Upper lobe of left lung (tissue), 6 donors: ENCODE measurements around the gene GP1BB. TPM values are rescaled to one million over a fixed set of nuclear protein-coding genes. Genes with fewer than 3 reads are reported as not detected.

Experiments
- ATAC-seq, 2 donors: fragments of 200-7000 bp; cut with Tn5 transposase; one replicate each; pipeline ENCODE4 v1.9.1; 2022; ENCODE audit warnings: mild to moderate bottlenecking in 2 of 2, moderate library complexity in 2 of 2; ENCODE audit not compliant: low FRiP score in 2 of 2
- DNase-seq, 2 donors: peaks; one replicate each; pipeline ENCODE4 v3.0.0-alpha.2; 2019 to 2020
- H3K27ac ChIP-seq, 4 donors: fragments of 200-600 bp; sonication (generic); one replicate each; pipeline ENCODE4 v1.5.1; 2016 to 2019
- H3K27me3 ChIP-seq, 4 donors: fragments of 200-600 bp; sonication (generic); one replicate each; pipeline ENCODE4 v1.5.1; 2017 to 2019
- H3K36me3 ChIP-seq, 4 donors: fragments of 200-600 bp; sonication (generic); one replicate each; pipeline ENCODE4 v1.5.1; 2016 to 2019
- H3K4me1 ChIP-seq, 4 donors: fragments of 200-600 bp; sonication (generic); one replicate each; pipeline ENCODE4 v1.5.1; 2018 to 2019
- H3K4me3 ChIP-seq, 4 donors: fragments of 200-600 bp; sonication (generic); one replicate each; pipeline ENCODE4 v1.5.1; 2017 to 2019; ENCODE audit warnings: mild to moderate bottlenecking in 2 of 4, moderate library complexity in 1 of 4
- H3K9me3 ChIP-seq, 4 donors: fragments of 200-600 bp; sonication (generic); one replicate each; pipeline ENCODE4 v1.5.1; 2018 to 2019
- CTCF ChIP-seq, 6 experiments: fragments of 450-650 bp in 4 of 6; fragments of 200-600 bp in 2 of 6; sonication (generic) in 2 of 6; IDR thresholded peaks; one replicate each; pipeline ENCODE4 v1.5.1; 2016 to 2019; ENCODE audit warnings: antibody characterized with exemption in 6 of 6
- EP300 ChIP-seq, 4 donors: sonication (generic); formaldehyde crosslinking; IDR thresholded peaks; one replicate each; pipeline ENCODE4 v1.5.1; 2017; ENCODE audit warnings: antibody characterized with exemption in 4 of 4, control low read depth in 2 of 4
- POLR2A ChIP-seq, 4 donors: fragments of 450-650 bp; IDR thresholded peaks; one replicate each; pipeline ENCODE4 v1.5.1; 2016 to 2017; ENCODE audit warnings: antibody characterized with exemption in 4 of 4, mild to moderate bottlenecking in 2 of 4
- POLR2AphosphoS5 ChIP-seq, 2 donors: sonication (generic); formaldehyde crosslinking; IDR thresholded peaks; one replicate each; pipeline ENCODE4 v1.5.1; 2017; ENCODE audit warnings: antibody characterized with exemption in 2 of 2
- WGBS, 2 donors: methylation state at CpG; one replicate each; pipeline ENCODE4 v1.1.5; 2017 to 2018; 5-methylcytosine and 5-hydroxymethylcytosine counted together
- total RNA-seq, 6 donors: library from RNA; depleted of rRNA in 4 of 6; stranded (reverse); fragments of >200 nt in 4 of 6; gene quantifications; one replicate each; pipeline versions ENCODE4 v1.1.0 to v1.2.1, GENCODE V29; 2016 to 2021
- donor health status: DM: no; HTN: no; CAD: no; lungs with moderate emphysema.
- donor health status: DM: no; HTN: yes; CAD: no; lungs with severe emphysema.

GP1BB gene
- total RNA-seq, 6 donors from 2014 or later = 1.5 to 23.7 (median 6.6) TPM

- Histone ChIP-seq H3K4me3 (no peak overlapping the region), H3K9me3 (no peaks in the 10 kb centered on the region), H3K4me1 (peaks cover 0 to 9% (median 7%) of the 10 kb centered on the region in 4 donors), H3K27me3 (peaks cover 0 to 5% (median 0%) of the 10 kb centered on the region in 4 donors), H3K27ac (no peak overlapping the region), H3K36me3 (no peaks in the 10 kb centered on the region)
- peak in 1 of 2 donors; percentile 16 for ATAC-seq
- TF ChIP-seq EP300 (IDR thresholded peaks at IDR 0.05) = no peak
- TF ChIP-seq CTCF (IDR thresholded peaks at IDR 0.05) = no peak
- TF ChIP-seq POLR2AphosphoS5 (IDR thresholded peaks at IDR 0.05) = no peak
- no peak for TF ChIP-seq POLR2A (IDR thresholded peaks at IDR 0.05)
- WGBS, 2 donors = 76 to 77% methylated on average over 9 to 19 of the region's 19 CpGs
- DNase-seq = peak in 1 of 2 donors; percentile 29
Observed at GRCh38 chr22:19709063-19709769, 14.1 kb upstream of the GP1BB start.

GRCh38 chr22:19710020-19710768 lies 13.1 kb upstream of the GP1BB start:
- H3K4me3 ChIP-seq = no peak overlapping the region
- H3K36me3 ChIP-seq = no peaks in the 10 kb centered on the region
- H3K27ac ChIP-seq = no peak overlapping the region
- peaks cover 7 to 16% (median 15%) of the 10 kb centered on the region in 4 donors for H3K4me1 ChIP-seq
- no peaks in the 10 kb centered on the region for H3K9me3 ChIP-seq
- no peak for TF ChIP-seq CTCF (IDR thresholded peaks at IDR 0.05)
- no peak for TF ChIP-seq EP300 (IDR thresholded peaks at IDR 0.05)
- TF ChIP-seq POLR2A (IDR thresholded peaks at IDR 0.05) = no peak
- no peak for TF ChIP-seq POLR2AphosphoS5 (IDR thresholded peaks at IDR 0.05)
- H3K27me3 ChIP-seq = peaks cover 0 to 10% (median 0%) of the 10 kb centered on the region in 4 donors
- DNase-seq (peak in 1 of 2 donors; percentile 62), ATAC-seq (no peak)
- WGBS, 2 donors = 81 to 95% methylated on average over 8 to 19 of the region's 19 CpGs

- Histone ChIP-seq H3K27me3 (peaks cover 0 to 13% (median 0%) of the 10 kb centered on the region in 4 donors), H3K4me1 (peaks cover 7 to 18% (median 15%) of the 10 kb centered on the region in 4 donors), H3K4me3 (no peak overlapping the region), H3K9me3 (no peaks in the 10 kb centered on the region), H3K27ac (no peak overlapping the region), H3K36me3 (no peaks in the 10 kb centered on the region)
- WGBS, 2 donors = 83 to 86% methylated on average over 6 of the region's 6 CpGs
- ATAC-seq = no peak
- no peak for DNase-seq
- TF ChIP-seq EP300 (IDR thresholded peaks at IDR 0.05) (no peak), POLR2A (IDR thresholded peaks at IDR 0.05) (no peak), CTCF (IDR thresholded peaks at IDR 0.05) (no peak), POLR2AphosphoS5 (IDR thresholded peaks at IDR 0.05) (no peak)
Observed at GRCh38 chr22:19710769-19711106, 12.6 kb upstream of the GP1BB start.

GRCh38 chr22:19713245-19713644 lies 10.1 kb upstream of the GP1BB start:
- H3K27ac ChIP-seq = no peak overlapping the region
- no peaks in the 10 kb centered on the region for H3K9me3 ChIP-seq
- TF ChIP-seq POLR2AphosphoS5 (IDR thresholded peaks at IDR 0.05) (no peak), CTCF (IDR thresholded peaks at IDR 0.05) (no peak), EP300 (IDR thresholded peaks at IDR 0.05) (no peak), POLR2A (IDR thresholded peaks at IDR 0.05) (no peak)
- H3K4me3 ChIP-seq = no peak overlapping the region
- ATAC-seq (no peak), DNase-seq (peak in 1 of 2 donors; percentile 26)
- WGBS, 2 donors = 90 to 95% methylated on average over 13 of the region's 13 CpGs
- H3K4me1 ChIP-seq = peaks cover 15 to 29% (median 20%) of the 10 kb centered on the region in 4 donors
- no peaks in the 10 kb centered on the region for H3K36me3 ChIP-seq
- H3K27me3 ChIP-seq = peaks cover 0 to 13% (median under 1%) of the 10 kb centered on the region in 4 donors
